ENCODE measurements around the gene SNX10.
A peak's percentile ranks its signal among the peaks of the same experiment; 100 is the strongest.

SNX10 gene

DNA sequence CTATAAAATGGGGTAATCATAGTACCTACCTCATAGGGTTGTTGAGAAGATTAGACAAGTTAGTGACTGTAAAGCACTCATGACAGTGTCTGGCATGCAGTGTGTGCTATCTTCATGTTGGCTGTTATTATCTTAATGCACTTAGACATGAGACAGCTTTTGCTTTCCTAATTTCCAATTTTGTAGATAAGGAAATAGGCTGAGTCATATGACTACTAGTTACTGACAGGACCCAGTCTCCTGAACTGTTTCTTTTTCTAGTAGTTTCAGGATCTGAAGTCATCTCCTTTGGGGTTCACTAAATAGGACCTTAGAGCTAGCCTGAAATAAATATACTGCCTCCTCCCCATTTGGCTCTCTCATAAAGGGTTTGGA is 74.2 kb downstream of the SNX10 start:
- ChIA-PET POLR2A (no interaction called here), CTCF (interaction anchor here (0.6 to 9.1 kb wide), 58 partner anchors 9 to 796 kb away, joined by 3 to 175 read pairs (median 6); partner anchors contain the start of genes NFE2L3 and SNX10)
- TF ChIP-seq, protein P1, sequence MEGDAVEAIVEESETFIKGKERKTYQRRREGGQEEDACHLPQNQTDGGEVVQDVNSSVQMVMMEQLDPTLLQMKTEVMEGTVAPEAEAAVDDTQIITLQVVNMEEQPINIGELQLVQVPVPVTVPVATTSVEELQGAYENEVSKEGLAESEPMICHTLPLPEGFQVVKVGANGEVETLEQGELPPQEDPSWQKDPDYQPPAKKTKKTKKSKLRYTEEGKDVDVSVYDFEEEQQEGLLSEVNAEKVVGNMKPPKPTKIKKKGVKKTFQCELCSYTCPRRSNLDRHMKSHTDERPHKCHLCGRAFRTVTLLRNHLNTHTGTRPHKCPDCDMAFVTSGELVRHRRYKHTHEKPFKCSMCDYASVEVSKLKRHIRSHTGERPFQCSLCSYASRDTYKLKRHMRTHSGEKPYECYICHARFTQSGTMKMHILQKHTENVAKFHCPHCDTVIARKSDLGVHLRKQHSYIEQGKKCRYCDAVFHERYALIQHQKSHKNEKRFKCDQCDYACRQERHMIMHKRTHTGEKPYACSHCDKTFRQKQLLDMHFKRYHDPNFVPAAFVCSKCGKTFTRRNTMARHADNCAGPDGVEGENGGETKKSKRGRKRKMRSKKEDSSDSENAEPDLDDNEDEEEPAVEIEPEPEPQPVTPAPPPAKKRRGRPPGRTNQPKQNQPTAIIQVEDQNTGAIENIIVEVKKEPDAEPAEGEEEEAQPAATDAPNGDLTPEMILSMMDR (IDR thresholded peaks at IDR 0.05; ENCODE audit: control extremely low read depth, extremely low read depth, low read depth, missing control alignments): no peak
- no peak for DNase-seq (ENCODE audit: extremely low spot score)

DNA sequence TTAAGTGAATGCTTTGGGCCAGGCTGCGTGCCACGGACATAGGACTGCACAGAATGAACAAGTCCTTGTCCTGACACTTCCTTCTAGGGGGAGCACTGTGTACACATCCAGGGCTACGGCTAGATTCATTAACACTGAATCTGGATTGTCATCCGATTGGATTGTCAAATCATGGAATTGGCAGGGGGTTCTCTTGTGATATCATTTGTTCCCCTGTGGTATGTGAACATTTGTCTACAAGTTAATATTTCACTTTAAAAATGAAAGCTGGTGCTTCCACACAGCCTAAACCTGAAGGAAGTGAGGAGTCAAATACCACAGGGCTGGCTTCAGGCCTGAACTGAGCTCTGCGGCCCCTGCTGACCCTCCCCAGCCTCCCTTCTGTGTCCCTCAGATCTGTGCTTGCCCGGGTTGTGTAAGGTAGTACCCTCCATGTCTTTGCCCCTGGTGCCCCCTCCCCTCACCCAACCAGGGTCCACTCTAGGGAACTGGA is 75.6 kb downstream of the SNX10 start:
- ChIA-PET CTCF (interaction anchor here (3.0 to 9.1 kb wide), 3 partner anchors 11 to 473 kb away, joined by 16 to 175 read pairs (median 101); no protein-coding TSS in a partner anchor), POLR2A (no interaction called here)
- no peak for DNase-seq (ENCODE audit: extremely low spot score)
- TF ChIP-seq, protein P1 (IDR thresholded peaks at IDR 0.05; ENCODE audit: control extremely low read depth, extremely low read depth, low read depth, missing control alignments): no peak

DNA sequence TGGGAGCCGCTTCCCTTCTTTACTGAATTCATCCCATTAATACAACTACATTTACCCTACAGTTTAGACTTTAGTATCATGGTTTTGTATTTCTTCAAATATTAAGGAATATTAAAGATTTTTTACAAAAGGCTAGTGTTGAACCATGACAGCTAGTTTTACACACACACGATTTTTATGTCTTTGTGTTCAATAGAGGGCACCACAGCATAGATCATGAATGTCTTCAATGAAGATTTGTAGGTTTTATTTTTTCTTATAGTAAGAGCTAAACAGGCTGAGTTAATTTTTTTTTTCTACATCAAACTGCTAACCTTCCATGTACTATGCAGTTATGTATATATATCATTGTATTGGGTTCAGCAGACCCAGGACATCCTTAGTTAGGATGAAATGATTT is 76.9 kb downstream of the SNX10 start:
- ChIA-PET CTCF (interaction anchor here (0.7 to 3.2 kb wide), 22 partner anchors 8 to 793 kb away, joined by 3 to 52 read pairs (median 10); no protein-coding TSS in a partner anchor), POLR2A (no interaction called here)
- DNase-seq (ENCODE audit: extremely low spot score): no peak
- TF ChIP-seq, protein P1 (IDR thresholded peaks at IDR 0.05; ENCODE audit: control extremely low read depth, extremely low read depth, low read depth, missing control alignments): no peak

DNA sequence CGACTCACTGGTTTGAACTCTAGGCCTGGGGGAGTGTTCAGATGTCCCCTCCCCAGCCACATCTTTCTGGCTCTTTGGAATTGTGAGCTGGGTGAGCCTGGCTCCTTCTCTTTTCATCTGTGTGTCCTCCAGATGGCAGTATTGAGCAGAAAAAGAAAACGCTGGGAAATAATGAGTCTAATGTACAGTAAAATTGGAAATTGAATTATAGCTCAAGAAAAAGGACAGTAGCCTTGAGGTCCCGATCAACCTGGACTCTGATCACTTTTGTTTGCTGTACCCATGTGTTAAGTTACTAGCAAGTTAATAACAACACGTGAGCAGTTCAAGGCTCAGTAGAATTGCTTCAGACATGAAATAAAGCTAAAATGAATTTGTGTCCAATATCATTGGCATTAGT is 77.9 kb downstream of the SNX10 start:
- ChIA-PET CTCF (interaction anchor here (0.6 to 3.2 kb wide), 77 partner anchors 9 to 792 kb away, joined by 3 to 52 read pairs (median 4); partner anchors contain the start of genes CBX3 and SNX10), POLR2A (interaction anchor here (0.6 kb wide), 1 partner anchor 369 kb away, joined by 8 read pairs; no protein-coding TSS in a partner anchor)
- DNase-seq (ENCODE audit: extremely low spot score): peak; percentile 26
- TF ChIP-seq, protein P1 (IDR thresholded peaks at IDR 0.05; ENCODE audit: control extremely low read depth, extremely low read depth, low read depth, missing control alignments): peak; percentile 70

DNA sequence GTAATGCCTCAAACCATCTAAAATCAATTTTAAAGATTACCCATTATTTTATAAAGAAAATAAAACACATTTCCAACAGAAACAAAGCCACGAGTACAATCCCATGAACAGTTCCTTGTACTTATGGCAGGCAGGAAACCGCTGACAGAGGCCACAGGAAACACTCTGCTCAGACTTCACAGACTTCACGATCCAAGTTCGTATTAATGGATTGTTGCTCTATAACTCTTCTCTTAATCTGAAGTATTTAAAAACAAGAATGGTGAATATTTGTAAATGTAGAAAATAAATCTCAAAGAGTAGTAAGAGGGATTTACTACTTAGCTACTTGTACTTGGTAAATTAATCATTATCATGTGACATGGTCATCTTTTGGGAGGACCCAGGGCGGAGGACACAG is 78.3 kb downstream of the SNX10 start:
- ChIA-PET POLR2A (interaction anchor here (0.6 kb wide), 1 partner anchor 369 kb away, joined by 8 read pairs; no protein-coding TSS in a partner anchor), CTCF (interaction anchor here (0.6 to 3.2 kb wide), 76 partner anchors 8 to 792 kb away, joined by 3 to 52 read pairs (median 4); partner anchors contain the start of genes CBX3 and SNX10)
- TF ChIP-seq, protein P1 (IDR thresholded peaks at IDR 0.05; ENCODE audit: control extremely low read depth, extremely low read depth, low read depth, missing control alignments): no peak
- no peak for DNase-seq (ENCODE audit: extremely low spot score)

DNA sequence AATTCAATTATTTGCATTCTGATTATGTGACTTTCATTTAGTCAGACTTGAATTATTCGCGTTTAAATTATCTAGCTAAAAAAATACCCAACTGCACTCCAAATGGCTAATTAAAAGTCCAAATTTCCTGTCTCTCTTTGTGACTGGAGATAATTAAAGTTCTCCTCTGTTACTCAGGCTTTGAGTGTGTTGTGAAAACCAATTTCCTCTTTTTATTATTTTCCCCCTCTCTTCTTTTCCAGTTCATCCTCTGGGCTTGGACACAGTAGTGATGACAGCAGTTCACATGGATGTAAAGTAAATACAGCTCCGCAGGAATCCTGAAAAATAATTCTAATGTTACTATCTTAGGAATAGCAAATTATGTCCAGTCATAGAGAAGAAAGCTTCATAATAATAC is 80.6 kb downstream of the SNX10 start:
- CTCF ChIA-PET: interaction anchor here (0.8 to 4.9 kb wide), 12 partner anchors 9 to 808 kb away, joined by 3 to 39 read pairs (median 3); no protein-coding TSS in a partner anchor
- TF ChIP-seq, protein P1 (IDR thresholded peaks at IDR 0.05; ENCODE audit: control extremely low read depth, extremely low read depth, low read depth, missing control alignments): no peak
- POLR2A ChIA-PET: no interaction called here
- no peak for DNase-seq (ENCODE audit: extremely low spot score)
